HG03521 (cell line): ENCODE results near the gene MAP4.
"Not testable (repeated sequence)": the region's sequence is repeated elsewhere in the genome, so short reads cannot be mapped to it uniquely, and the experiment has no call there.

ENCODE experiments used
- ATAC-seq: cut with Tn5 transposase; IDR thresholded peaks from one replicate; pipeline ENCODE4 v1.9.1; 2021; ENCODE audit warnings: mild to moderate bottlenecking, moderate library complexity; ENCODE audit not compliant: unreplicated experiment

Gene MAP4, protein sequence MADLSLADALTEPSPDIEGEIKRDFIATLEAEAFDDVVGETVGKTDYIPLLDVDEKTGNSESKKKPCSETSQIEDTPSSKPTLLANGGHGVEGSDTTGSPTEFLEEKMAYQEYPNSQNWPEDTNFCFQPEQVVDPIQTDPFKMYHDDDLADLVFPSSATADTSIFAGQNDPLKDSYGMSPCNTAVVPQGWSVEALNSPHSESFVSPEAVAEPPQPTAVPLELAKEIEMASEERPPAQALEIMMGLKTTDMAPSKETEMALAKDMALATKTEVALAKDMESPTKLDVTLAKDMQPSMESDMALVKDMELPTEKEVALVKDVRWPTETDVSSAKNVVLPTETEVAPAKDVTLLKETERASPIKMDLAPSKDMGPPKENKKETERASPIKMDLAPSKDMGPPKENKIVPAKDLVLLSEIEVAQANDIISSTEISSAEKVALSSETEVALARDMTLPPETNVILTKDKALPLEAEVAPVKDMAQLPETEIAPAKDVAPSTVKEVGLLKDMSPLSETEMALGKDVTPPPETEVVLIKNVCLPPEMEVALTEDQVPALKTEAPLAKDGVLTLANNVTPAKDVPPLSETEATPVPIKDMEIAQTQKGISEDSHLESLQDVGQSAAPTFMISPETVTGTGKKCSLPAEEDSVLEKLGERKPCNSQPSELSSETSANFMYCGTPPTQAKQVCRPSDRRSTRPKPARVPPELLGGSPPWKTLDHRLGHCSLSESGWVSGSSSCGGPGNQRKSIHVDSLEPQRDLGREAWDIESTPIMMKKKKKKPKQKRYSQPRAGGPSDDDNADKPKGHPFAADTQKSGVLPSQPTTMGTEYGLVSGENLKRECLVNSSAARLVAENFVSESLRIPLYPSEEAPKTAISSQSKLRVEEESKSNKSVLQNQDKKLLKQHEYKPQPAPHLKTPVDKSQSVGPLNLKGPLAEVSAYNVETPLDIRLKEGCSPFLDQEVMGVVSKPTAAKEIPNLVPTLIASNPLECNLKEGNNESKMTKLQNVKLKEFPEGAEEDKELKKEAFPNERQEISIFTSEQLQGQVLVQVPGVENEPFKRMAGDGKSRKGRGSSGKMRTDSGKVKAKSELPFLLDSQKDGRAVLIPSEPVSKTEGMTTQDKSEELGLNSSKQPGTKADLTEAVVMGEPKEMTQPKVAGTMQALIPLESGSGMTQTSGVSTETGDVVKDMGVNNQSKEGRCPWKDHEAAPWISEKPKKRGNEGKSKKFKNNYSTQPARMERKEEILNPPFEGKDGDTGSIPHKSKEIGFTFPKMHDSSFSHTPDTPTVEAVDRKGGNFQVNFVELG (N-terminal part only)

DNA sequence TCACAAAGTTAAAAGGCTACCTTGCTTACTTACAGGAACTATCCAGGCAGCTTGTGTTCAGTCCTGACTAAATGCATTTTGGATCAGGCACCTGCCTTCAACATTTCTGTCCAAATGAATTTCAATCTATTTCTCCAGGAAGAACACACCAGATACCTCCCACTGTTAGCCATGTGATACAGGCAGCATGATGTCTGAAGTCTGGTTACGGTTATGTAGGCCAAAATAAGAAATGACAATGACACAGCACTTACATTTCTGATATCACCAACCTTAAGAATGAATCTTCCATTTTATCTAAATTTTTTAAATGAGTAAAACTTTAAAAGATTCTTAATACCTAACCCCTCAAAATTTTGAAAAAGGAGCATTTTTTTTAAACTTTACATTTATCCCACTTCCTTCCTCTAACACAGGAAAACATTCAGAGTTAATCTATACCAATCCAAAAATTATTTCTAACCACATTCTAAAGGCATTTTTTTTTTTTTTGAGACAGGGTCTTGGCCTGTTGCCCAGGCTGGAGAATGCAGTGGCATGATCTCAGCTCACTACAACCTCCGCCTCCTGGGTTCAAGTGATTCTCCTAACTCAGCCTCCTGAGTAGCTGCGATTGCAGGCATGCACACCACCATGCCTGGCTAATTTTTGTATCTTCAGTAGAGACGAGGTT is at the start of gene MAP4:
TSS of gene MAP4 (minus strand) at position 116 of the 673 bp plus-strand sequence. CDS start 17,556 bp downstream, outside the sequence.
- no peak for ATAC-seq

DNA sequence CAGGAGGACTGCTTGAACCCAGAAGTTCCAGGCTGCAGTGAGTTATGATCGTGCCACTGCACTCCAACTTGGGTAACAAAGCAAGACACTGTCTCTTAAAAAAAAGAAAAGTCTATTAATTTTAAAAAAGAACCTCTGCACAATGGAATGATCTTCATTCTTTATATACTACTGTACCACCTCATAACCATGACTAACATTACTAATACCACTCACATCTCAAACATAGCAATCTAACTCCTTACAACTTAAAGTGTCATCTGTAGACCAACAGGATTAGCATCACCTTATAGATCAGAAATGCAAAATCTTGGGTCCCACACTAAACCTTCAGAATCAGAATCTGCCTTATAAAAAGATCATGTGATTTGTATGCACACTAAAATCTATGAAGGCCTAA is 48.8 kb upstream of the MAP4 start:
- ATAC-seq = no peak

DNA sequence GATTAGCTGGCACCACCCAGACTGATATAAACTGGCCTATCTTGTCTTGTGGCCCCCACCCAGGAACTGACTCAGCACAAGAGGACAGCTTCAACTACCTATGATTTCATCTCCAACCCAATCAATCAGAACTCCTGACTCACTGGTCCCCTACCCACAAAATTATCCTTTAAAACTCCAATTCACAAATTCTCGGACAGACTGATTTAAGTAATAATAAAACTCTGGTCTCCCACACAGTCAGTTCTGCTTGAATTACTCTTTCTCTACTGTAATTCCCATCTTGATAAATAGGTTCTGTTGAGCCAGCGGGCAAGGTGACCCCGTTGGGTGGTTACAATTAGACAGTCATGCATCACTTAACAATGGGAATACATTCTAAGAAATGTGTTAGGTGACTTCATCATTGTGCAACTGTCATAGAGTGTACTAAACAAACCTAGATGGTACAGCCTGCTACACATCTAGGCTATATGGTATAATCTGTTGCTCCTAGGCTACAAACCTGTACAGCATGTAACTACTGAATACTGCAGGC is 48.1 kb upstream of the MAP4 start:
- ATAC-seq = no peak

DNA sequence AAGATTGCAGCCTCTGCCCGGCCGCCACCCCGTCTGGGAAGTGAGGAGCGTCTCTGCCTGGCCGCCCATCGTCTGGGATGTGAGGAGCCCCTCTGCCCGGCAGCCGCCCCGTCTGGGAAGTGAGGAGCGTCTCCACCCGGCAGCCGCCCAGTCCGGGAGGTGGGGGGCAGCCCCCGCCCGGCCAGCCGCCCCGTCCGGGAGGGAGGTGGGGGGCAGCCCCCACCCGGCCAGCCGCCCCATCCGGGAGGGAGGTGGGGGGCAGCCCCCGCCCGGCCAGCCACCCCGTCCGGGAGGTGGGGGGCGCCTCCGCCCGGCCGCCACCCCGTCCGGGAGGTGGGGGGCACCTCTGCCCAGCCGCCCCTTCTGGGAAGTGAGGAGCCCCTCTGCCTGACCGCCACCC is 45.4 kb upstream of the MAP4 start:
- ATAC-seq = not testable (repeated sequence)

DNA sequence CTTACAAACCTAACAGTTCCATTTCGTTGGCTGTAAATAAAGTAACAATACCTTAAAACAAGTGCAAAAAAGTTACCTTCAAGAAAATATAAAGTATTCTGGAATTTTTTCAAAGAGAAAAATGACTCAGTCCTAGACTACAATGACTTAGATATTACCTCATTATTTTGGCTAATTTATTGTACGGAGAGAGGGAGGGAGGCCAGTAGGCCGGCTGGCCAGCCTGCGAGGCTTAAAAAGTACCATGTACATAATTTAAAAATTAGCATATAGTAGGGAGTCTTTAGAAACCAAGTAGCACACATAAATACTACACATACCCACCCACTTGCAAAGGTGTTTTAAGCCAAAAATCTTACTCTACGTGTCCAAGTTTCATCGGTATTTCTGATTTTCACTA is 41.9 kb upstream of the MAP4 start:
- ATAC-seq = no peak

DNA sequence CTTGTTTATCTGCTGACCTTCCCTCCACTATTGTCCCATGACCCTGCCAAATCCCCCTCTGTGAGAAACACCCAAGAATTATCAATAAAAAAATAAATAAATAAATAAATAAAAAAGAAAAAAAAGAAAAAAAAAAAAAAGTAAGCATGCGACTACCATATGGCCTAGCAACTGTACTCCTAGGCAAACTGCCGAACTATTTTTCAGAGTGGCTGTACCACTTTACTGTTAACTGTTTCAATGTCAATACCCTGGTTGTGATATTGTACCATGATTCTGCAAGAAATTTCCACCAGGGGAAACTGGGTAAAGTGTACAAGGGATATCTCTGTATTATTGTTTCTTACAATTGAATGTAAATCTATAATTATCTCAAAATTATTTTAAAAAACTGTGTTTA is 41.3 kb upstream of the MAP4 start:
- no peak for ATAC-seq

DNA sequence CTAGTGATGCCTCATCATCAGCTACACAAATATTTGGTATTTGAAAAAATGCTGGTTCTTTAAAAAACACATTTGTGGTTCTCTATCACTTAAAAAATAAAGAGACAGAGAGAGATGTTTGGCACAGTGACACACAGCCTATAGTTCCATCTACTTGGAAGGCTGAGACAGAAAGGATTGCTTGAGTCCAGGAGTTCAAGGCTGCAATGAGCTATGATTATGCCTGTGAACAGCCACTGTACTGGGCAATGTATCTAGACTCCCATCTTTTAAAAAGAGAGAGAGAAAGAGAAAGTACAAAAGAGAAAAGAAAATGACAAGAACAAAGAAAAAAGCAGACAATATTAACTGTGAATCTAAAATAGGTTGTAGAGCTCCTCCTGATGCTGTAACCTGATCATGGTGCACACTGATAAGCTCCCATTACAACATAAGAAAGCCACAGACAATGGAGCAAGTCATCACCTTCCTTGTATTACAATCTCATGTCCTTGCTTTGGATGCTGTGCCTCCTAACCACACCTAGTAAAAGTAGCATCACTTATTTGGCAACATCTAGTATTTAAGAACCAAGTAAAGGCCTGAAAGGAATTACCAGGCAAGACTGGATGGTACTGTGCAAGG is 31.7 kb upstream of the MAP4 start:
- no peak for ATAC-seq

DNA sequence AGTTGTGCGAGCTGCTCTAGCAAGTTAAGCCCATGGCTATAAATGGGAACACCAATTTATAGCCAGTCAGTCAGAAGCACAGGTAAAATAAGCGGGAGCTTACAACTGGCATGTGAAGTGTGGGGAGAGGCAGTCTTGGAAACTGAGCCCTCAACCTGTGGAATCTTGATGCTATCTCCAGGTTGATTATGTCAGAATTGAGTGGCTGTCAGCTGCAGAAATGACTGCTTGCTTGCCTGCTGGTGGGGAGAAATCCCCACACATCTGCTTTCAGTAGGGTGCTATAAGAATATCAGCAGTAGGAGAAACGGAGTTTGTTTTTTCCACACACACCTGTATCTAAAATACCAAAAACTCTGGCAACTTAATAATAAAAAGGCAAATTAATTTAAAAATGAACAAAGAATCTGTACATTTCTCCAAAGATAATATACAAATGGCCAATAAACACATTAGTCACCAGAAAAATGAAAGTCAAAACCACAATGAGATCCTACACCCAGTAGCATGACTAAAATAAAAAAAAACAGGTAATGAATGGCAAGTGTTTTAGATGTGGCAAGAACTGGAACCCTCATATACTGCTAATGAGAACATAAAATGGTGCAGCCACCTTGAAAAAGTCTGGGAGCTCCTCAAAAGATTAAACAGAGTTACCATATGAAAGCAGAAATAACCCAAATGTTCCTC is 26.0 kb upstream of the MAP4 start:
- ATAC-seq = no peak

DNA sequence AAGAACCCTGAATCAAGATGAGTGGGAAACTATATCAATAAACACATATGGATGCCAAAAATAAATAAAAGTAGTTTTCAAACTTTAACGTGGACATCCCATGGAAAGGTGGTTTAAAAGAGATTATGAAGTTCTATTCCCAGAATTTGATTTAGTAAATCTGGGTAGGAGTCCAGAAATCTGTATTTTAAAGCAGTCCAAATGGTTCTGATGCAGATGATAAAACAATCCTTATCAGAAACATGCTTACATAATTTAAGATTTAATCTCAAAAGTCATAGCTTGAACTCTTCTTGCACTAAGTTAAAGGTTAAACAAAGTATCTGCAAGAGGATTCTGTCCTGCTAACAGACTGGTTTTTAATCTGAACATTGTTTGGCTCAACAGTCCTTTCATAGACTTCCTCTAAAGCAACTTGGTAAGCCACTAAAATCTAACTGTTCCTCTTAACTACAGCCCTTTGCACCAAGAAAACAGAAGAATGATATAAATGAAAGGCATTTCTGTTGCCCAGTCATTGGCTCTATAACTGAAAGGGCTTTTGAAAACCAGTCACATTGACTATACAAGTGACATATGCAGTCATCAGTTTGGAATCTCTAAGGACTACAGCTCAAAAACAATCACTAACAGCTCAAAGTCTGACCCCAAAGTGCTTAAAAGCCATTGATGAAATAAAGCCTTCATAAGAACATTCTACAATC is 23.4 kb upstream of the MAP4 start:
- no peak for ATAC-seq

DNA sequence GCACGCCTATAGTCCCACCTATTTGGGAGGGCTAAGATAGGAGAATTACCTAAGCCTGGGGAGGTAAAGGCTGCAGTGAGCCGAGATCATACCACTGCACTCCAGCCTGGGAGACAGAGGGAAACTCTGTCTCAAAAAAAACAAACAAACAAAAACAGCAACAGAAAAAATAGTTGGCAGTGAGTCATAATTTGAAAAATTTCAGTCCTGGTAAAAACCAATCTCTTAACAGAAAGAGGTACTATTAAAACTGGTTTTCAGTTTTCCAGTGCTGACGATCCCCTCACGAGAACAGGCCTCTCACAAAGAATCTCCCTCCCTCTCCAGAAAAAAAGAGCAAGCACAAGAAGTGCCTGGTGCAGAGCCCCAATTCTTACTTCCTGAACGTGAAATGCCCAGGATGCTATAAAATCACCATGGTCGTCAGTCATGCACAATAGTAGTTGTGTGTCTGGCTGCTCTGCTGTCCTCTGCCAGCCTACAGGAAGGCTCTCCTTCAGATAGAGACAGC is 22.8 kb upstream of the MAP4 start:
- ATAC-seq = no peak

DNA sequence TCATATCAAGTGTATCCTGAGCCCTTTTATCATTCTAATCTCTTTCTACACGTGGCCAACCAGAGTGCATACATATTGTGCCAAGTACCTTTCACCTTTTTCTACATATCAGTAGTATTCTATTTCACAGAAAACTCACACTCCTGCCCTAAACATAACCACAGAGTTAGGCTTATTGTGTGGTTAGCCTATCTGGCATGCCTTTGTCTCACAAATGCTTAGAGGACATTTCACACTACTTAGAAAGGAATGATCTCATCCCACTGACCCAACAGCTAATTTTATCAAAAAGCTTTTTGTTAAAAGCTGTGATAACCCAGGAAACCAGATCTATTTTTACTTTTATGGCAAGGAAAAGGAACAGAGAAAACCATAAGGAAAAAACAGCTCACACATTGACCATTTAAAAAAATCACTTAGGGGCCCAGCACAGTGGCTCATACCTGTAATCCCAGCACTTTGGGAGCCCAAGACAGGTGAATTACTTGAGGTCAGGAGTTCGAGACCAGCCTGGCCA is 17.8 kb upstream of the MAP4 start:
- no peak for ATAC-seq

DNA sequence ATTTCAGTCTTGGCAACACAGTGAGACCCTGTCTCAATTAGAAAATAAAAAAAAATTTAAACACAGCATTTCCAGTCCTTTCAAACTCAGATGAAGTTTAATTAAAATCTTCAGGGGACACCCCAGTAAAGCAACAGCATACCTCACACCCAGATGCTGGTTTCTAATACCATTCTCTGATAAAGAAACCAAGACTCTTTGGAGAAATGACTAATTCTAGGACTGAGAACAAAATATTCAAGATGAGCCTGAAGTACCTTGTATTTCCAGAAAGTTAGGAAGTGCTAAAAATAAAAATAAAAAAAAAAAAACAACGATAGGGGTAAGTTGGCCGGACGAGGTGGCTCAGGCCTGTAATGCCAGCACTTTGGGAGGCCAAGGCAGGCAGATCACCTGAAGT is 14.0 kb upstream of the MAP4 start:
- ATAC-seq = no peak

DNA sequence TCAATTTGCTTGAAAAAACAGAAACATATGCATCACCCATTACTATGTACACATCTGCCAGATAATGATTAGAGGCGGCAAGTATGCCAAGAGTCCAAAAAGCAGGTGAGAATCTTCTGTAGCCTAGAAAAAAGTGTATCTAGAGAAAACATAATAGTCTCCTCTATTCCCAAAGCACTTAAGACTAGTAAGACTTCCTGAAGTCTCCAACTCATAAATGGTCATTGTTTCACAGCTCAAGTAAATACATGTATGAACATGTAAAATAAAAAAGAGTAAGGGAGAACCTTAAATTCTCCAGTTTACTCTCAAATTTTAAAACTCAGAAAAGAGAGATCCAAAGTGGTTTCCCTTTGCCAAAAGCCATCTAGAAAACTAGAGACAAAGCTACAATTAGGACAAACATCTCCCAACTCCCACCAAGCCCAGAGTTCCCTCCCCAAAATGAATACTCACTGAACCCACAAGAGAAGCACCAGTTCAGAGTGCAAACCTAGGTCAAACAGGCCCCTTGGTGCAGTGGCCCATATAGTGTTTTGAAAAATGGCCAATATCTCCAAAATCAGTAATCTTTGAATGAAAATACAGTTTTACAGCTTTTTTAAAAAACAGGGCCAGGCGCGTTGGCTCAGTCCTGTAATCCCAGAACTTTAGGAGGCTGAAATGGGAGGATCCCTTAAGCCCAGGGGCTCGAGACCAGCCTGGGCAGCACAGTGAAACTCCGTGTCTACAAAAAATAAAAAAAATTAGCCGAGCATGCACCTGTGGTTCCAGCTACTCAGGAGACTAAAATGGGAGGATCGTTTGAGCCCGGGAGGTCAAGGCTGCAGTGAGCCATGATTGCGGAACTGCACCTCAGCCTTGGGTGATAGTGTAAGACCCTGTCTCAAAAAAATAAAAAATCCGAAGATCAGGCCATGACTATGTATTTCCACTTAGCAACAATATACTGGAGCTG is 11.0 kb upstream of the MAP4 start:
- ATAC-seq = no peak

DNA sequence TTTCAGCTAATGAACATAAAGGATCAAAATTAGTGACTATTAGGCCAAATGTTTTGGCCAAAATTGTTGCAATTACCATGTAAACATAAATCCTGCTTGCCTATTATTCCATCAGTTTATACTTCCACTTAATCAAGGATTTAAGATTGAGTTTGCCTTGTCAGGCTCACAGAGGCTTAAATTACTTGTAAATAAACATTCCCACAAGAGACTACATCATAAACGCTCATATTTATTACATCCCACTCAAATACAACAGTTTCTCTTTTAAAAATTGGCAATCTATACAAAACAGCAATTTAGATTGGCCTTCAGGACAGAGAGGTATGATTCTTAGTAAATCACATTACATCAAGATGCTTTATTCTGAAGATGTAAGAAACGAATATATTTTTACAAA is 9.9 kb upstream of the MAP4 start:
- ATAC-seq = no peak

DNA sequence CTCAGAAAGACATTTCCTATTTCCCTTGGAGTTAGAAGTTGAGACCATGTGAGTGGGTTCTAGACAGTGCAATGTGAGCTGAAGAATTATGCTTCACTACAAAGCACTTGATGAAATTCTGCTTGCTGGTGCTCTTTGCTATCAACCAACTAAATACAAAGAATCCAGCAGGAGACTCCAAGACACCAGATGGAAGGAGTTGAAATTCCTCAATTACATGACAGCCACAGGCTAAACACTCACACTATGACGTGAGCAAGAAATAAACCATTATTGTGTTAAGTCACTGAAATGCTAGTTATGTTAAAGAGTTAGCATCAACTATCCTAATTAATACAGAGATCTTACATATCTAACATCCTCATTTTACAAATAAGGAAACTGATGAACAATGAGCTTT is 8.2 kb upstream of the MAP4 start:
- no peak for ATAC-seq

DNA sequence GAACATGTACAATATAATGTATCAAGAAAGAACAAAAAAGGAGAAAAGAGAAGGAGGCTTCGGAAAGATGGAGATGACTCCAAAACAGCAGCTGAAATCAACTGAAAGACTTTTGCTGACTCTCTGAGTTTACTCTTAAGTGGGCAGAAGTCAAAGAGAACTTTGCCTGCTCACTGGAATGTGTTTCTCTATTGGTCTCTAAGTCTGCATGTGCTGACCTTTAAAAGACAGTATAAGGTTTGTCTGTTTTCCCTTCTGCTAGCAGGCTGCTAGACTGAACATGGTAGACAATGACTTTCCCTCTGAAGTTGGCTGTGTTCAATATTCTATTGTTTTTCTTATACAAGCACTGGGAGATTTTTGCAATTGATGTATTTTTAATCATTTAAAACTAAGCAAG is 7.2 kb upstream of the MAP4 start:
- ATAC-seq = no peak

DNA sequence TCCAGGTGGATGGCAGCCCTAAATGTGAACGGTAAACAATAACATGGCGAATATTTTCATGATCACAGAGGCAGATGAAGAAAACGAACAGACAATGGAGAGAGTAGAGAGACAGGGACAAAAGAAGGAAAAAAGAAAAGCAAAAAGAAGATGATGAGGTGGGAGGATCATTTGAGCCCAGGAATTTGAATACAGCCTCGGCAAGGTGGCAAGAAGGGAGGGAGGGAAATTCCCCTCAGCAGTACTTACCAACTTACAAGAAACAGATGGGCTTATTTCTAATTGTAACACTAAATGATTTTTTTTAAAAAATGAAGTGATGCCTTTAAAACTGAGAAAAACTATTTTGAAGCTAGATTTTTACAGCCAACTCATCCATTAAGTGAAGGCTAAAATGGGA is 6.0 kb upstream of the MAP4 start:
- ATAC-seq = no peak
